Duodenal mucosa (tissue), 2 donors: ENCODE results near the gene MAN2C1.
"Not testable (repeated sequence)": the region's sequence is repeated elsewhere in the genome, so short reads cannot be mapped to it uniquely, and the experiment has no call there.

ENCODE experiments used
- H3K27ac ChIP-seq: one replicate; pipeline ENCODE4 v1.7.0; 2013; ENCODE audit warnings: low read depth, low read length
- H3K27me3 ChIP-seq, 2 donors: one replicate each; pipeline ENCODE4 v1.7.0; 2013; ENCODE audit warnings: low read length in 2 of 2, control low read depth in 1 of 2; ENCODE audit not compliant: insufficient read depth in 2 of 2, control insufficient read depth in 1 of 2
- H3K36me3 ChIP-seq, 2 donors: one replicate each; pipeline ENCODE4 v1.7.0; 2013; ENCODE audit warnings: low read length in 2 of 2, control low read depth in 1 of 2; ENCODE audit not compliant: insufficient read depth in 2 of 2, control insufficient read depth in 1 of 2
- H3K4me1 ChIP-seq, 2 donors: one replicate each; pipeline ENCODE4 v1.7.0; 2013; ENCODE audit warnings: low read length in 2 of 2, control low read depth in 1 of 2; ENCODE audit not compliant: insufficient read depth in 2 of 2, control insufficient read depth in 1 of 2
- H3K4me3 ChIP-seq, 2 donors: one replicate each; pipeline ENCODE4 v1.7.0; 2013; ENCODE audit warnings: low read length in 2 of 2, low read depth in 1 of 2
- H3K9ac ChIP-seq, 2 donors: one replicate each; pipeline ENCODE4 v1.7.0; 2013; ENCODE audit warnings: low read length in 2 of 2, low read depth in 1 of 2
- H3K9me3 ChIP-seq, 2 donors: one replicate each; pipeline ENCODE4 v1.7.0; 2013; ENCODE audit warnings: low read length in 2 of 2, control low read depth in 1 of 2; ENCODE audit not compliant: control insufficient read depth in 1 of 2

The MAN2C1 gene

GRCh38 chr15:75332093-75332492 lies 36.3 kb downstream of the MAN2C1 start:
- H3K27me3 ChIP-seq, H3K4me3 ChIP-seq, H3K9me3 ChIP-seq, H3K27ac ChIP-seq, H3K4me1 ChIP-seq, H3K9ac ChIP-seq, H3K36me3 ChIP-seq: not testable (repeated sequence)

- Histone ChIP-seq H3K27me3 (no peaks in the 10 kb centered on the region), H3K4me1 (no peaks in the 10 kb centered on the region), H3K9me3 (no peaks in the 10 kb centered on the region), H3K36me3 (no peaks in the 10 kb centered on the region), H3K9ac (no peak overlapping the region), H3K27ac (no peak overlapping the region), H3K4me3 (no peak overlapping the region)
These were observed 38.8 kb downstream of the MAN2C1 start for GRCh38 chr15:75329571-75329970.

- Histone ChIP-seq H3K9ac (no peak overlapping the region), H3K27ac (no peak overlapping the region), H3K27me3 (no peaks in the 10 kb centered on the region), H3K4me3 (no peak overlapping the region), H3K4me1 (no peaks in the 10 kb centered on the region), H3K36me3 (no peaks in the 10 kb centered on the region), H3K9me3 (no peaks in the 10 kb centered on the region)
These were observed 39.7 kb downstream of the MAN2C1 start for GRCh38 chr15:75328493-75329314.

GRCh38 chr15:75327491-75327890 lies 40.9 kb downstream of the MAN2C1 start:
- Histone ChIP-seq H3K27me3 (no peaks in the 10 kb centered on the region), H3K9me3 (no peaks in the 10 kb centered on the region), H3K9ac (no peak overlapping the region), H3K4me3 (no peak overlapping the region), H3K4me1 (no peaks in the 10 kb centered on the region), H3K36me3 (no peaks in the 10 kb centered on the region), H3K27ac (no peak overlapping the region)

GRCh38 chr15:75327005-75327404 lies 41.4 kb downstream of the MAN2C1 start:
- Histone ChIP-seq H3K4me3 (no peak overlapping the region), H3K27ac (no peak overlapping the region), H3K27me3 (no peaks in the 10 kb centered on the region), H3K4me1 (no peaks in the 10 kb centered on the region), H3K9ac (no peak overlapping the region), H3K36me3 (no peaks in the 10 kb centered on the region), H3K9me3 (no peaks in the 10 kb centered on the region)

- Histone ChIP-seq H3K4me3 (no peak overlapping the region), H3K27me3 (no peaks in the 10 kb centered on the region), H3K9ac (no peak overlapping the region), H3K9me3 (no peaks in the 10 kb centered on the region), H3K4me1 (no peaks in the 10 kb centered on the region), H3K36me3 (no peaks in the 10 kb centered on the region), H3K27ac (no peak overlapping the region)
These were observed 42.5 kb downstream of the MAN2C1 start for GRCh38 chr15:75325922-75326321.

- no peaks in the 10 kb centered on the region for H3K36me3 ChIP-seq
- no peaks in the 10 kb centered on the region for H3K9me3 ChIP-seq
- no peak overlapping the region for H3K27ac ChIP-seq
- H3K9ac ChIP-seq = no peak overlapping the region
- H3K27me3 ChIP-seq = no peaks in the 10 kb centered on the region
- H3K4me1 ChIP-seq = no peaks in the 10 kb centered on the region
- H3K4me3 ChIP-seq = no peak overlapping the region
These were observed 46.7 kb downstream of the MAN2C1 start for GRCh38 chr15:75321711-75322110.

- not testable (repeated sequence) for H3K9me3 ChIP-seq, H3K9ac ChIP-seq, H3K27ac ChIP-seq, H3K27me3 ChIP-seq, H3K4me1 ChIP-seq, H3K4me3 ChIP-seq, H3K36me3 ChIP-seq
These were observed 49.0 kb downstream of the MAN2C1 start for GRCh38 chr15:75319231-75319897.

- H3K9me3 ChIP-seq = no peaks in the 10 kb centered on the region
- no peaks in the 10 kb centered on the region for H3K27me3 ChIP-seq
- no peaks in the 10 kb centered on the region for H3K36me3 ChIP-seq
- no peak overlapping the region for H3K9ac ChIP-seq
- no peak overlapping the region for H3K4me3 ChIP-seq
- H3K27ac ChIP-seq = no peak overlapping the region
- no peaks in the 10 kb centered on the region for H3K4me1 ChIP-seq
These were observed 53.7 kb downstream of the MAN2C1 start for GRCh38 chr15:75314552-75315290.
